ENCODE data around the gene ARRDC2. TPM values are rescaled to one million over a fixed set of nuclear protein-coding genes. Genes with fewer than 3 reads are reported as not detected.
"Not testable (repeated sequence)": the region's sequence is repeated elsewhere in the genome, so short reads cannot be mapped to it uniquely, and the experiment has no call there.

Gene ARRDC2
- total RNA-seq, 2 experiments from 2014 or later, result 40.1 to 51.1 TPM

- peaks cover 7% of the 10 kb centered on the region for H3K36me3 Mint-ChIP-seq (ENCODE audit: low read depth)
- no peaks in the 10 kb centered on the region for H3K9me3 Mint-ChIP-seq
- ChIA-PET POLR2A (interaction anchor here (1.9 kb wide), 1 partner anchor 60 kb away, joined by 5 read pairs; no protein-coding TSS in a partner anchor), CTCF (interaction anchor here (0.5 to 3.2 kb wide), 9 partner anchors 10 to 192 kb away, joined by 3 to 45 read pairs (median 6); partner anchors contain the start of genes ARRDC2, CCDC124 and RPL18A)
- peaks cover 36% of the 10 kb centered on the region for H3K4me1 Mint-ChIP-seq
- H3K27me3 Mint-ChIP-seq, result peaks cover 2% of the 10 kb centered on the region
- H3K4me3 Mint-ChIP-seq, result no peak overlapping the region
- no peak for DNase-seq
- H3K27ac Mint-ChIP-seq, result no peak overlapping the region
Measured at GRCh38 chr19:17997969-17998826, 9.8 kb upstream of the ARRDC2 start.

GRCh38 chr19:17998827-17999150 lies 9.2 kb upstream of the ARRDC2 start:
- peaks cover 7% of the 10 kb centered on the region for H3K36me3 Mint-ChIP-seq (ENCODE audit: low read depth)
- H3K27ac Mint-ChIP-seq, result peak overlapping the region; percentile 84

GRCh38 chr19:17999684-18000479 lies 8.1 kb upstream of the ARRDC2 start:
- H3K27ac Mint-ChIP-seq, result peak overlapping the region; percentile 100
- peaks cover 2% of the 10 kb centered on the region for H3K27me3 Mint-ChIP-seq
- peaks cover 7% of the 10 kb centered on the region for H3K36me3 Mint-ChIP-seq (ENCODE audit: low read depth)
- no peaks in the 10 kb centered on the region for H3K9me3 Mint-ChIP-seq
- ChIA-PET CTCF (interaction anchor here (0.8 to 2.1 kb wide), 5 partner anchors 54 to 140 kb away, joined by 5 to 14 read pairs (median 6); partner anchors contain the start of genes CCDC124 and RPL18A), POLR2A (no interaction called here)
- H3K4me1 Mint-ChIP-seq, result peaks cover 38% of the 10 kb centered on the region
- peak overlapping the region; percentile 90 for H3K4me3 Mint-ChIP-seq
- no peak for DNase-seq

More at GRCh38 chr19:17998827-17999150, 9.2 kb upstream of the ARRDC2 start:
- H3K4me3 Mint-ChIP-seq, result peak overlapping the region; percentile 16
- no peaks in the 10 kb centered on the region for H3K9me3 Mint-ChIP-seq
- peaks cover 37% of the 10 kb centered on the region for H3K4me1 Mint-ChIP-seq
- H3K27me3 Mint-ChIP-seq, result peaks cover 2% of the 10 kb centered on the region
- no peak for DNase-seq
- ChIA-PET POLR2A (no interaction called here), CTCF (interaction anchor here (2.2 to 3.2 kb wide), 3 partner anchors 61 to 139 kb away, joined by 8 to 45 read pairs (median 22); partner anchors contain the start of genes CCDC124 and RPL18A)

- CTCF ChIA-PET, result interaction anchor here (0.8 to 2.1 kb wide), 7 partner anchors 14 to 141 kb away, joined by 3 to 14 read pairs (median 5); partner anchors contain the start of genes CCDC124 and RPL18A
- Mint-ChIP-seq H3K36me3 (ENCODE audit: low read depth) (peaks cover 10% of the 10 kb centered on the region), H3K4me3 (peak overlapping the region; percentile 90), H3K9me3 (no peaks in the 10 kb centered on the region), H3K4me1 (peaks cover 38% of the 10 kb centered on the region), H3K27ac (peak overlapping the region; percentile 100), H3K27me3 (peaks cover 2% of the 10 kb centered on the region)
- no peak for DNase-seq
- POLR2A ChIA-PET, result no interaction called here
Measured at GRCh38 chr19:18000480-18000914, 7.5 kb upstream of the ARRDC2 start.

DNA sequence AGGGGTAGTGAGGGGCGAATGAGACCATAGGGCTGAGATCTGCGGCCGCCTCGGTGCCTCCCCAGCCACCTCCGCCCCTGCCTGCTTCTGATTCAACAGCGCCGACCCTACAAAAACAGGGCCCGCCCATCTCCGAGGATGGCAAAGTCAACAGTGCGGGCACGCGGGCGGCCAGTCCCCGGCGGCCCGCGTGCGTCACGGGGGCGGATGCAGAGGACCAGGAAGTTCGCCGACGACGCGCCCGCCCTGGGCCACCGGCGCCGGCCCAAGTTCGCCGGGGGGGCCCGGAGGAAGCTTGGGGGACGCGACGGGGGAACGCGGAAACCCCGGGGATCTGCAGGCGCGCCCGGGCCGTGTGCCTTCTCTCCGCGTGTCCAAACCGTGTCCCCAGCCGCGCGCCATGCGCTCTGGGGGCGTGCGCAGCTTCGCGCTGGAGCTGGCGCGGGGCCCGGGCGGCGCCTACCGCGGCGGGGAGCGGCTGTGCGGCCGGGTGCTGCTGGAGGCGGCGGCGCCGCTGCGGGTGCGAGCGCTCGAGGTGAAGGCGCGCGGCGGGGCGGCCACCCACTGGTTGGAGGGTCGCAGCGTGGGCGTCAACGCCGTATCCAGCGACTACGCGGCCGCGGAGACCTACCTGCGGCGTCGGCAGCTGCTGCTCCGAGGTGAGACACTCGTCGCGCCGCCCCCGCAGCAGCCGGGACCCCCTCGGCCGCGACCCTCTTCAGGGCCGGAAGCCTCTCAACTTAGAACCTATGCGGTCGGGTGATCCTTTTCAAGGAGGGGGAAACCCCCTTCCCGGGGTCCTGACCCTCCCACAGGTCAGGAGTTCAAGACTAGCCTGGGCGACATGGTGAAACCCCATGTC lies 6.8 kb upstream of the ARRDC2 start:
- Mint-ChIP-seq H3K4me3 (peak overlapping the region; percentile 90), H3K4me1 (peaks cover 38% of the 10 kb centered on the region), H3K9me3 (no peaks in the 10 kb centered on the region), H3K36me3 (ENCODE audit: low read depth) (peaks cover 10% of the 10 kb centered on the region), H3K27ac (peak overlapping the region; percentile 100), H3K27me3 (peaks cover 2% of the 10 kb centered on the region)
- peak; percentile 92 for DNase-seq
- CTCF ChIA-PET, result interaction anchor here (0.6 to 2.1 kb wide), 10 partner anchors 13 to 149 kb away, joined by 3 to 14 read pairs (median 5); partner anchors contain the start of genes CCDC124 and RPL18A
- POLR2A ChIA-PET, result interaction anchor here (0.6 kb wide), 1 partner anchor 125 kb away, joined by 5 read pairs; no protein-coding TSS in a partner anchor

DNA sequence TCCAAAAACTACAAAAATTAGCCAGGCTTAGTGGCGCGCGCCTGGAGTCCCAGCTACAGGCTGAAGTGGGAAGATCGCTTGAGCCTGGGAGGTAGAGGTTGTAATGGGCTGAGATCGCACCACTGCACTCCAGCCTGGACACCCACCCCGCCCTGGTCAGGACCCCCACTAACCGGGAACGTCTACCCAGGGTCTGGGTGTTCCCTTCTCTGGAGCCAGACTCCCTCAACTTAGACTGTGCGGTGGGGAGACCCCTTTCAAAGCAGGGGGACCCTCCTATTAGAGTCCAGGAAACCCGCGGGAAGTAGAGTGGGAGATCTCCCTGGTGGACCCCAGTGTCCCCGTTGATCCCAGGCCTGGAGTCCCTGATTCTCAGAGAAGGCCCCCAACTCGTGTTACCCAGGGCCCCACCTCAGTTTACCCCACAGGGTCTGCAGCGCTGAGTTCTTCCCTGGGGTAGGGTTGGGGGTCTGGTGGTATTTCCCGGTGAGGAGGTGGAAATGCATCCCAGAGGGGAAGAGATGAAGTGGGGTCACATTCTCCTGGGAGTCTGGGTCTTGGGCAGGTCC lies 6.1 kb upstream of the ARRDC2 start:
- ChIA-PET CTCF (interaction anchor here (0.6 to 2.0 kb wide), 6 partner anchors 13 to 150 kb away, joined by 3 to 10 read pairs (median 4); partner anchors contain the start of gene CCDC124), POLR2A (no interaction called here)
- H3K36me3 Mint-ChIP-seq (ENCODE audit: low read depth), result peaks cover 14% of the 10 kb centered on the region
- peak overlapping the region; percentile 87 for H3K27ac Mint-ChIP-seq
- peaks cover 41% of the 10 kb centered on the region for H3K4me1 Mint-ChIP-seq
- no peaks in the 10 kb centered on the region for H3K9me3 Mint-ChIP-seq
- no peak for DNase-seq
- peak overlapping the region; percentile 90 for H3K4me3 Mint-ChIP-seq
- H3K27me3 Mint-ChIP-seq, result no peaks in the 10 kb centered on the region

- ChIA-PET POLR2A (no interaction called here), CTCF (interaction anchor here (1.3 kb wide), 1 partner anchor 64 kb away, joined by 4 read pairs; no protein-coding TSS in a partner anchor)
- peak overlapping the region; percentile 90 for H3K4me3 Mint-ChIP-seq
- no peak for DNase-seq
- peaks cover 17% of the 10 kb centered on the region for H3K36me3 Mint-ChIP-seq (ENCODE audit: low read depth)
- peaks cover 44% of the 10 kb centered on the region for H3K4me1 Mint-ChIP-seq
- no peaks in the 10 kb centered on the region for H3K9me3 Mint-ChIP-seq
- H3K27me3 Mint-ChIP-seq, result no peaks in the 10 kb centered on the region
- H3K27ac Mint-ChIP-seq, result peak overlapping the region; percentile 71
Measured at GRCh38 chr19:18002347-18002850, 5.6 kb upstream of the ARRDC2 start.

GRCh38 chr19:18005750-18006149 lies 2.2 kb upstream of the ARRDC2 start:
- Mint-ChIP-seq H3K4me1 (peaks cover 45% of the 10 kb centered on the region), H3K36me3 (ENCODE audit: low read depth) (peaks cover 31% of the 10 kb centered on the region)
- H3K27me3 Mint-ChIP-seq, H3K9me3 Mint-ChIP-seq, H3K27ac Mint-ChIP-seq, DNase-seq, H3K4me3 Mint-ChIP-seq, POLR2A ChIA-PET: not testable (repeated sequence)
- CTCF ChIA-PET, result interaction anchor here (1.0 to 5.4 kb wide), 2 partner anchors 53 to 288 kb away, joined by 3 to 83 read pairs; no protein-coding TSS in a partner anchor

- no peaks in the 10 kb centered on the region for H3K9me3 Mint-ChIP-seq
- ChIA-PET CTCF (interaction anchor here (0.7 to 5.4 kb wide), 9 partner anchors 9 to 167 kb away, joined by 3 to 83 read pairs (median 4); partner anchors contain the start of genes CCDC124 and RPL18A), POLR2A (interaction anchor here (1.0 kb wide), 1 partner anchor 38 kb away, joined by 4 read pairs; no protein-coding TSS in a partner anchor)
- H3K27me3 Mint-ChIP-seq, result no peaks in the 10 kb centered on the region
- peaks cover 46% of the 10 kb centered on the region for H3K4me1 Mint-ChIP-seq
- H3K4me3 Mint-ChIP-seq, result peak overlapping the region; percentile 74
- DNase-seq, result peak; percentile 79
- peak overlapping the region; percentile 84 for H3K27ac Mint-ChIP-seq
- peaks cover 41% of the 10 kb centered on the region for H3K36me3 Mint-ChIP-seq (ENCODE audit: low read depth)
Measured at GRCh38 chr19:18007044-18007916, 690 bp upstream of the ARRDC2 start.

DNA sequence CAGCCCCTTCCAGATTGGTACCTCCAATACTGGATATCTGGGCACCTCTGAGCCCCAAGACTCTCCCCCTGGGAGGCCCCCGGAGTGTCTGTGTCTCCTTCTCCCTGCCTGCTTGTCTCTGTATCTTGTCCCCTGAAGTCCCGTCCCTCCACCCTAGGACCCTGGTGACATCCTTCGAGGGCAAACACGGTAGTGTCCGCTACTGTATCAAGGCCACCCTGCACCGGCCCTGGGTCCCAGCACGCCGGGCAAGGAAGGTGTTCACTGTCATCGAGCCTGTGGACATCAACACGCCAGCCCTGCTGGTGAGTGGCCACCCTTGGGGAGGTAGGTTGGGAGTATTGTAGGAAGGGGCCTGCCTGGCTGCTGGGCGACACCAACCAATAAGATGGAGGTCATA lies 844 bp downstream of the ARRDC2 start:
- H3K9me3 Mint-ChIP-seq, result no peaks in the 10 kb centered on the region
- peak overlapping the region; percentile 81 for H3K27ac Mint-ChIP-seq
- CTCF ChIA-PET, result interaction anchor here (1.6 to 5.4 kb wide), 3 partner anchors 12 to 150 kb away, joined by 5 to 83 read pairs (median 6); partner anchors contain the start of gene RPL18A
- H3K36me3 Mint-ChIP-seq (ENCODE audit: low read depth), result peaks cover 53% of the 10 kb centered on the region
- peak overlapping the region; percentile 72 for H3K4me3 Mint-ChIP-seq
- H3K4me1 Mint-ChIP-seq, result peaks cover 48% of the 10 kb centered on the region
- POLR2A ChIA-PET, result no interaction called here
- DNase-seq, result no peak
- H3K27me3 Mint-ChIP-seq, result no peaks in the 10 kb centered on the region

Measured in activated CD4-positive, alpha-beta T cell treated with anti-CD3 and anti-CD28 coated beads, Interleukin-2, amount 10 ng/mL, durations not matched to agents 7 days and 5 days (primary cell).